OCI-LY1 (cell line): ENCODE data around the gene TRPC4.

Experiments used
- H2AFZ ChIP-seq: fragments of 200-600 bp; sonication (generic), shearing (Covaris generic); 2 replicates; pipeline ENCODE4 v1.6.0; 2014; ENCODE audit warnings: antibody characterized with exemption, mild to moderate bottlenecking, low read length
- H3F3A ChIP-seq: fragments of 200-600 bp; sonication (generic), shearing (Covaris generic); 2 replicates; pipeline ENCODE4 v1.6.0; 2014; ENCODE audit warnings: mild to moderate bottlenecking, antibody characterized with exemption, low read length, moderate library complexity; ENCODE audit not compliant: insufficient read depth
- H3K27ac ChIP-seq: fragments of 200-600 bp; sonication (generic); 2 replicates; pipeline ENCODE4 v1.5.1; 2014; ENCODE audit warnings: low read length, mixed run types, mild to moderate bottlenecking, low read depth; ENCODE audit not compliant: poor library complexity, severe bottlenecking
- H3K27me3 ChIP-seq: fragments of 200-600 bp; sonication (generic); 2 replicates; pipeline ENCODE4 v1.6.0; 2014; ENCODE audit warnings: antibody characterized with exemption, mild to moderate bottlenecking, low read length, moderate library complexity; ENCODE audit not compliant: insufficient read depth
- H3K36me3 ChIP-seq: fragments of 200-600 bp; sonication (generic); 2 replicates; pipeline ENCODE4 v1.6.1; 2014; ENCODE audit warnings: mild to moderate bottlenecking, antibody characterized with exemption, low read length, moderate library complexity, mixed read lengths; ENCODE audit not compliant: insufficient read depth
- H3K4me1 ChIP-seq: fragments of 200-600 bp; sonication (generic); 2 replicates; pipeline ENCODE4 v1.5.1; 2014; ENCODE audit warnings: mild to moderate bottlenecking, low read length, moderate library complexity; ENCODE audit not compliant: insufficient read depth, severe bottlenecking
- H3K4me2 ChIP-seq: fragments of 200-600 bp; sonication (generic), shearing (Covaris generic); 2 replicates; pipeline ENCODE4 v1.6.1; 2014; ENCODE audit warnings: low read length
- H3K4me3 ChIP-seq: fragments of 200-600 bp; sonication (generic); 2 replicates; pipeline ENCODE4 v1.5.1; 2014; ENCODE audit warnings: low read length, low read depth, mild to moderate bottlenecking, mixed read lengths; ENCODE audit not compliant: poor library complexity, severe bottlenecking
- H3K79me2 ChIP-seq: fragments of 200-600 bp; shearing (Covaris generic); 2 replicates; pipeline ENCODE4 v1.6.1; 2016; ENCODE audit warnings: mixed run types, low read length, mixed read lengths; ENCODE audit not compliant: insufficient read depth
- H3K9ac ChIP-seq: fragments of 200-600 bp; sonication (generic), shearing (Covaris generic); 2 replicates; pipeline ENCODE4 v1.6.1; 2014; ENCODE audit warnings: mild to moderate bottlenecking, low read length, mixed read lengths
- H3K9me2 ChIP-seq: fragments of 200-600 bp; sonication (generic), shearing (Covaris generic); 2 replicates; pipeline ENCODE4 v1.6.1; 2014; ENCODE audit warnings: low read depth, mild to moderate bottlenecking, low read length, mixed read lengths
- H3K9me3 ChIP-seq: fragments of 200-600 bp; shearing (Covaris generic); 2 replicates; pipeline ENCODE4 v1.6.1; 2014; ENCODE audit warnings: low read length, mixed read lengths
- H4K20me1 ChIP-seq: fragments of 200-600 bp; sonication (generic), shearing (Covaris generic); 2 replicates; pipeline ENCODE4 v1.6.0; 2016; ENCODE audit warnings: mild to moderate bottlenecking, low read length; ENCODE audit not compliant: insufficient read depth
- EZH2 ChIP-seq: fragments of 200-600 bp; sonication (generic), shearing (Covaris generic); IDR thresholded peaks from 2 replicates; pipeline ENCODE4 v1.8.0; 2017; ENCODE audit warnings: borderline replicate concordance, mixed run types, mild to moderate bottlenecking, antibody characterized with exemption, low read length, moderate library complexity, mixed read lengths
- TF ChIP-seq, protein P1 (sequence below): fragments of 200-600 bp; sonication (generic), shearing (Covaris generic); IDR thresholded peaks from 2 replicates; pipeline ENCODE4 v1.5.1; 2017; ENCODE audit warnings: mild to moderate bottlenecking, antibody characterized with exemption, low read length, moderate library complexity, mixed read lengths

Gene TRPC4

GRCh38 chr13:37707739-37708500, 161.7 kb downstream of the TRPC4 start:
- no peak overlapping the region for H3K4me3 ChIP-seq

GRCh38 chr13:37706041-37706440, 163.5 kb downstream of the TRPC4 start:
- Histone ChIP-seq H3K79me2 (no peaks in the 10 kb centered on the region), H3K27ac (no peak overlapping the region), H3K4me1 (no peaks in the 10 kb centered on the region), H4K20me1 (no peaks in the 10 kb centered on the region), H3K9me2 (no peaks in the 10 kb centered on the region), H3K4me2 (no peak overlapping the region), H2AFZ (no peak overlapping the region), H3K27me3 (no peaks in the 10 kb centered on the region), H3F3A (no peaks in the 10 kb centered on the region), H3K4me3 (no peak overlapping the region), H3K9me3 (no peaks in the 10 kb centered on the region), H3K9ac (no peak overlapping the region), H3K36me3 (no peaks in the 10 kb centered on the region)
- TF ChIP-seq, protein P1, sequence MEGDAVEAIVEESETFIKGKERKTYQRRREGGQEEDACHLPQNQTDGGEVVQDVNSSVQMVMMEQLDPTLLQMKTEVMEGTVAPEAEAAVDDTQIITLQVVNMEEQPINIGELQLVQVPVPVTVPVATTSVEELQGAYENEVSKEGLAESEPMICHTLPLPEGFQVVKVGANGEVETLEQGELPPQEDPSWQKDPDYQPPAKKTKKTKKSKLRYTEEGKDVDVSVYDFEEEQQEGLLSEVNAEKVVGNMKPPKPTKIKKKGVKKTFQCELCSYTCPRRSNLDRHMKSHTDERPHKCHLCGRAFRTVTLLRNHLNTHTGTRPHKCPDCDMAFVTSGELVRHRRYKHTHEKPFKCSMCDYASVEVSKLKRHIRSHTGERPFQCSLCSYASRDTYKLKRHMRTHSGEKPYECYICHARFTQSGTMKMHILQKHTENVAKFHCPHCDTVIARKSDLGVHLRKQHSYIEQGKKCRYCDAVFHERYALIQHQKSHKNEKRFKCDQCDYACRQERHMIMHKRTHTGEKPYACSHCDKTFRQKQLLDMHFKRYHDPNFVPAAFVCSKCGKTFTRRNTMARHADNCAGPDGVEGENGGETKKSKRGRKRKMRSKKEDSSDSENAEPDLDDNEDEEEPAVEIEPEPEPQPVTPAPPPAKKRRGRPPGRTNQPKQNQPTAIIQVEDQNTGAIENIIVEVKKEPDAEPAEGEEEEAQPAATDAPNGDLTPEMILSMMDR = no peak
- no peak for TF ChIP-seq EZH2

More at GRCh38 chr13:37707739-37708500, 161.7 kb downstream of the TRPC4 start:
- Histone ChIP-seq H3K4me1 (no peaks in the 10 kb centered on the region), H4K20me1 (no peaks in the 10 kb centered on the region), H3K27me3 (no peaks in the 10 kb centered on the region), H3K27ac (no peak overlapping the region), H2AFZ (no peak overlapping the region), H3K9me2 (no peaks in the 10 kb centered on the region), H3K9me3 (no peaks in the 10 kb centered on the region), H3K4me2 (no peak overlapping the region), H3F3A (no peaks in the 10 kb centered on the region), H3K79me2 (no peaks in the 10 kb centered on the region), H3K36me3 (no peaks in the 10 kb centered on the region), H3K9ac (no peak overlapping the region)
- TF ChIP-seq EZH2 = no peak
- TF ChIP-seq, protein P1 = no peak

- TF ChIP-seq EZH2 = no peak
- TF ChIP-seq, protein P1 = no peak
- Histone ChIP-seq H4K20me1 (no peaks in the 10 kb centered on the region), H3F3A (no peaks in the 10 kb centered on the region), H2AFZ (no peak overlapping the region), H3K9me3 (no peaks in the 10 kb centered on the region), H3K36me3 (no peaks in the 10 kb centered on the region), H3K4me2 (no peak overlapping the region), H3K9me2 (no peaks in the 10 kb centered on the region), H3K27ac (no peak overlapping the region), H3K4me1 (no peaks in the 10 kb centered on the region), H3K9ac (no peak overlapping the region), H3K4me3 (no peak overlapping the region), H3K27me3 (no peaks in the 10 kb centered on the region), H3K79me2 (no peaks in the 10 kb centered on the region)
Measured at GRCh38 chr13:37701972-37702371, 167.6 kb downstream of the TRPC4 start.
